DMS 273 (cell line): ENCODE data around the gene PDE1A.

Source experiments
- DNase-seq: peaks from one replicate; lab custom pipeline; 2025; ENCODE audit not compliant: unreplicated experiment; lab: John Stamatoyannopoulos, UW

The PDE1A gene

DNA sequence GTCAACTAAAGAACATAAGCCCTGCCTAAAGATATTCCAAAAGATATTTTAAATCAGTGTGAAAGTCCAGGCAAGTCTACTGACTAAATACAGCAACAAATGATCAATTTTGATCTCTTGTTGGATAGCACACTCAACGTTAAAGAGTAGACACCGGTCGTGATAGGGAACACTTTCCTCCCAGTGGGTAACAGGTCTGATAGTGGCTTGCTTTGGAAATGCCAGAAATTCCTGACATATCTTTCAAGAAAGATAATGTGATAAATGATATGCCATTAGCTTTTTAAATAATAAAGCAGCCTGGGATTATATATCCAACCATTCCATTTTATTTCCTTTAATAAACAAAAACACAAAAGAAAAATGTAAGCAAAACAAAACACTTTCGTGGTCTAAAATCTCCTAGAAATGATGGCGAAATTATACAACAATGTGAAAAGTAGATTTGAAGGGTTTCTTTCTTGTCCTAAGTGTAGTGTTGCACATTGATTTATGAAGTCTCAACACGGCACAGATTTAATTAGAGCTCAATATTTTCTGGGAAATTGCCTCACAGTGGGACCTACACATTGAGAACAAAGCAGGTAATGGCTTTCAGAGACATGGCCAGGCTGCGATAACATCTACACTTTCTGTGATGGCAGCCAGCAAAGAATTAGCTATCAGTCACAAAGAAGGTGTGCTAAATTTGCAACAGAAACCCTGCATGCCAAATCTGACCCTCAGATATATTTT, 282.6 kb downstream of the PDE1A start:
- DNase-seq, result no peak

DNA sequence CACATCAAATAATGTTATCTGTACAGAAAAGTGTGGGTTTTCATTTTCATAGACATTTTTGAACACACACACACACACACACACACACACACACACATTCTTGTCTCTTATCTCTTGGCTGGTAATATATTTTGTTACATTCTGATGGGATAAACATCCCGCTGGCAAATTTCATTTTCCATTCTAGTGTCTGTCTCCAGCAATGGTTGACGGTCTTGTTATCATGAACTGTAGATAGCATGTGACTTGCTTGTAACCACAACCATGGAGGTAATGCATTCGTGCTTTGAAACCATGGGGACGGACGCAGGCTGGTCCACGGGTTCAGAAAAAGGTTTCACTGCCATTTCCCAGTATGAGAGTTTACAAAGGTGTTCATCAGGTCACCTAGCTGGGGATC, 284.8 kb downstream of the PDE1A start:
- no peak for DNase-seq

DNA sequence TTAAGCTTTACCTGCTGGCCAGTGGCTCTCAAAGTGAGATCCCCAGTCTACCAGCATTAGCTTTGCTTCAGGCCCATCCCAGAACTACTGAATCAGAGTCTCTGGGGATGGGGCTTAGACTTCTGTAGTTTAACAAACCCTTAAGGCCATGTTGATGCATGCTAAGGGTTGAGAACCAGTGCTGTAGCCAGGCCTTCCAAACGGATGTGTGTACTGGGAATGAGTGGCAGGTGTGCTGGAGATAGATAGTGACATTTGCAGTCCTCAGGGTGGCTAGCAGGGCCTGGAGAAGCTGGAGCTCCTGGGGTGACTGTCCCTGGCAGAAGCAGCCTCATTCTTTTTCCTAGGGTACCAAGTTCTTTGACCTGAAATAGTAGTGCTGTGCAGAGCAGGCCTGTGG, 292.6 kb downstream of the PDE1A start:
- no peak for DNase-seq

DNA sequence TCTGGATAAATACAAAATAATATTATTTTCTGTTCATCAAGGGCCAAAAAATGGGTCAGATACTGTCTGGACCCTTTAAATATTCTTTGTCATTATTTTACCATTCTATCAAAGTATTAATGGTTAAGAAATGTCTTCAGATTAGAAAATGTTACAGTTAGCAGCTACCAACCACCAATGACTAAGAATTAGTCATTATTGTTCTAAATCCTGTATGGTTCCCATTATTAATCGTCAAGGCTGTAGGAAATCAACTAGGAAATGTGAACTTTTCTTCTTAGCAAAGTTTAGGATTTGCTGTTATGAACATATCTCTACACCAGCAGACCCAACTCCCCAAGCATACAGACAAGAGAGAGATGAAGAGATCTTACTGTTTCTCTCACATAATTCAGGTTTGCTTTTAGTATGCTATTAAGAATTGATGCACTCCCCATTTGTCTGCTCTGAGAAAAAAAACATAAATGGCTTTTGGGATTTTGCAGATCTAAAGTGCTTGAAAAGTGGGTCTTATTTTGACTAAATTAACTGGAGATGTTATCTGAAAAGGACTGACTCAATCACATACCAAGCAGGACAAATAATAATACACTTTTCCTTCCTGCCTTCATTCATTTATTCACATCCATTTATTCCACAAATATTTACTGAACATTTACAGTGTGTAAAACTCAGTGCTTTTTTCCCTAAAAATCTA, 293.5 kb downstream of the PDE1A start:
- DNase-seq, result no peak

DNA sequence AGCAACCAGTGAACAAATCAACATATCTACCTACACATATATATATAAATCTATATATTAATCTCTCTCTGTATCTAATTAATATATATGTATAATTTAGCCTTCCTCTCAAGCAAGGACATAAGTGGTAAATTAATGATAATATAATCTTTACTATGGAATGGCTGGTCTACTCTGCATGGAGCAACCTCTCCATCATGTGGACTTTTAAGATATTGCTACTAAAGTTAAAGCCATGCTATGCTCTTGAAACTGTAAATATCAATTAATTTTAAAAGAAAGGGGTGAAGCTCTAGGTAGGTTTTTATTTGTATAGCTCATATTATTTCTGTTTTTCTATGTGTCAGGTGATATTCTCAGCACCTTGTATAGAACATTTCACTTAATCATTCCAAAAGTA, 294.2 kb downstream of the PDE1A start:
- DNase-seq, result peak; percentile 8

DNA sequence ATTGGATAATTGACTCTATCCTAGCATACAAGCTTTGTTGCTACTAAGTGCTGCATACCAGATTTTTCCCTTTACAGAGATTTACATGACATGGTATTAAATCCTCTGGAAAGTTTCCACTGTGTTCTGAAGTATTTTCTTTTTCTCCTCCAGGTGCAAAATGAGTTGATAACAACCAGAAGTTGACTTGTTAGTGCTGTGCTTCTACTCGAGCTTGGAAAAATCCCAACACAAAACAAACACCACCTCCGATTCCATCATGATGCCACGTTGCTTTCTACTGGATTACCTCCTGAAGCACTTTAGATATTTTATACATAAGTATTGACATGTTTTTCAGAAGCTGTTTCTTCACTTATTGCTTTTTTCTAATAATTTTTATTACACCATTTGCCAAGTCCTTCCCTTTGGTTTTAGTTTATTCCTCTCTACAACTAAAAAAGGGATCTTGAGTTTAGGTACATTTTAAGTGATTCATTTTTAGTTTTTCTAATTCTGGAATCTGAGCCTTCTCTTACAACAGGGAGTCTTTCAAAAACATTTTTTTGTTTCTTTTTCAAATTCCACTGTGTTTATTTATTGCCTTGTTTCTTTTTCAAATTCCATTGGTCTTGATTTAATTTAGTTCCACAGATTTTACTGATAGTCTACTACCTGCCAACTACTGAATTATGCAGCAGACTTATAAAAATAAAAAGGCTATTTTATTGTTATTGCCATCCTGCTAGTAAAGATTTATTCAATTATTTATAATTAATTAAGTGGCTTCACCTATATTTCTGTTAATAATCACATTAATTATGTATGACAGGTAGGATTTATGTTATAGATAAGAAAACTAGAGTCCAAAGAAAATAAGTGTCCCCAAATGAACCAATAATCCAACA, 297.8 kb downstream of the PDE1A start:
- no peak for DNase-seq

DNA sequence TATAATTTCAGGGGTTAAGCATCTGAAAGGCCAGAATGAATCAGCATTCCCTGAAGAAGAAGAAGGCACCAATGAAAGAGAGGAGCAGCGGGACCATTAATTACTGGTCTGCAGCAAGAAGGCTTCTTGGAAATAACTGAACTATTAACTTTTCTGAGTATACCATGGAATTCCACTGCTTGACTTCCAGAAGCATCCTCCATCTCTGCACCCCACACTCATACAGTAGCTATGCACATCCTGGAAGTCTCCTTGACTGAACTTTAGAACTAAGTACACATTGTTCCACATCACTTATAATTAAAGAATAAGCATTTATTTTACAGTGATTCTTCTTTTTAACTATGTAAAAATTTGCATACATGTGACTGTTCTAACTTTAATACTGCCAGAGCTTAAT, 309.6 kb downstream of the PDE1A start:
- DNase-seq, result no peak

DNA sequence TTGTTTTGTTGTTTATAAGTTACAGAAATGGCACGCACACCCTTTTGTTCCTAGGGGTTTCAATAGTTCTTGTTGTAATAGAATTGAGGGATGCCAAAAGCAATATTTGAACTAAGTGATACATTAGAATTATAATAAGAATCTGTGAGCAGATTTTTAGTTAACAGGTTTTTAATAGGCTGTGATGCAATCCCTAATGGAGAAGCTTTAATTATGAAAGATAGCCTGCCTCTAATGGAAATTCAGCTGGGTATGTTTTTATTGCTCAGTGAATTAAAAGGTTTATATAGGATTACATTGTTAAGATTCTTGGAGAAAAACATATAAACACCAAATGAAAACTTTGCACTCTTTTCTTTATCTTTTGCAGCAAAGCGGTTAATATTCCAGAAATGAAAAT, 310.1 kb downstream of the PDE1A start:
- no peak for DNase-seq

DNA sequence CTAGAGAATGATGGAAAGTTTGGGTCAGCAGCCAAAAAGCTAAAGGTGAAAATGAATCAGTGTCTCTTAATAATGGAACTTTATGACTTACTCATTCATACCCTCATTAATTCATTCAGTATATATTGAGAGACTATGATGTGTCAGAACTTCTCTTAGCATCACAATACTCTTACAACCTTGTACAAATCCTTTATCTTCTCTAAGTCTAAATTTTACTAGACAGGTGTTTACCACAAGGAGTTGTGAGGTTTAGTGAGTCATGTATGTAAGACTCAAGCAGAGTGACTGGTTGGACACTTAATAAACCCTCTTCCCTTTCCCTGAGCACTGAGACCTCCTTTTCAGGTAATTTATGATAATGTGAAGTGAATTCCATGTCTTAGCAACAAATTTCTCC, 311.6 kb downstream of the PDE1A start:
- DNase-seq, result no peak

DNA sequence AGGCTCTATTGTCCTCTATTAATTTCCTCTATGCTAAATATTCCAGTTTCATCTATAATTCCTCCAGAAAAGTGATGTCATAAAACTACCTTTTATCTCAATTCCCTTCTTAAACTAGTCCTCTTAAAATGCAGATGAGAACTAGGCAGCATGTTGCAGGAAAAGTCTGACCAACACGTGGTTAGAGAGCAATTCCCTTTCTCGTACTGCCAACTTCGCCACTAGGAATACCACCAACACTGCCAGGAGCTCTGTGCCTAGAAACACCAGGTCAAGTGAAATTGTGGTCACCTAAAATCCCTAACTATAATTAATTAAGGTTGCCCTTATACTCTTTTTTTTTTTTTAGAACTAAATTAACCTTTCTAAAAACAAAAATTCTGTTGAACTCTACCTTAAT, 313.5 kb downstream of the PDE1A start:
- DNase-seq, result no peak

DNA sequence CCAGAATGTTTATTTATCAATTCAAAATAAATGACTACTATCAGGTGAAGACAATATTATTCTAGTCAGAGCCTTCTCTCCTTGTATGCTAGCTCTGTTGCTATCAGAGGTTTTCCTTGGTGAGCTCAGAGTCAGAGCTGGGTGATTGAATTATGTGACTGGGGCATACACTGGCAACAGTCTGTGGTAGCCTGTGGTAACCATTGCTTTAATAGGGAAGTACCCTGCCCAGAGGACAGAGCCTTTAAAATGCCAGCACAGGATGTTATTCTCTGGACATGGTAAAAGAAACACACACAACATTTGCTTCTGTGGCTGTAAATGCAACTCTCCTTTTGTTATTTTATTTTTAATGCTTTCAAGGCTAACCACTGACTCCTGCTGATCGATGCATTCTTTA, 316.5 kb downstream of the PDE1A start:
- no peak for DNase-seq

DNA sequence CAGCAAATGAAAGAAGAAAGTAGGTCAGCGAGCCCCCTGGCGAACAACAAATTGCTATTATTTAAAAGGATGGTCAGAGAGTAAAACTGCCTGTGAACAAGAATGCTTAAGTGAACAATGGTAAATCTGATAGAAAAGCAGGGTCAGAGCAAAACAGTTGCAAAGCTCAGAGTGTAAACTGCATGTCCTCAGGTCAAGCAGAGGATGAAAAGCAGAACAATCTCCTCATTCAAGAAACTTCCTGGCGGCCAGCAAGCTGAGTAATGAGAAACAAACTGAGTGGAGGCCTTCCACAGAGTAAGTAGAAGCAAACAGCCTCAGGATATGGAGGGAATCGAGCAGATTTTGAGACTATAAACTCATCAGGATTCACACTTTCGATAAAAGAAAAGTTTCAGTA, 323.3 kb downstream of the PDE1A start:
- no peak for DNase-seq

DNA sequence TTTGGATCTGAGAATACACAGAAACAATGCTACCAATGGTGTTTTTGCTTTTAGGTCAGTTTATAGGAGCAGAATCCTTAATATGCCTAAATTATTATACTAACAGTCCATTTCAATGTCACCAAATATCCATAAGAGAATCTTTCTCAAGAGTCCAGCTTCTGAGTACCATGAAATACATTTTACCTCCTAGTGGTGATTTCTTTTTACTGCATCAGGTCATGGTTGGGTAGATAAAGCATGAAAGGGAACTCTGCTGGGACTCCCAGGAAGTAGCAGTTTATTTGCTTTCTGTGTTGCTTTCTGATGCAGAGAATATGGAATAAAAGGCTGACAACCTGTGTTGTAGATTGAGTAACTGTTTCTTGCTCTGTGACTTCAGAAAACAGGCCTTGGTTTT, 325.6 kb downstream of the PDE1A start:
- peak; percentile 12 for DNase-seq

DNA sequence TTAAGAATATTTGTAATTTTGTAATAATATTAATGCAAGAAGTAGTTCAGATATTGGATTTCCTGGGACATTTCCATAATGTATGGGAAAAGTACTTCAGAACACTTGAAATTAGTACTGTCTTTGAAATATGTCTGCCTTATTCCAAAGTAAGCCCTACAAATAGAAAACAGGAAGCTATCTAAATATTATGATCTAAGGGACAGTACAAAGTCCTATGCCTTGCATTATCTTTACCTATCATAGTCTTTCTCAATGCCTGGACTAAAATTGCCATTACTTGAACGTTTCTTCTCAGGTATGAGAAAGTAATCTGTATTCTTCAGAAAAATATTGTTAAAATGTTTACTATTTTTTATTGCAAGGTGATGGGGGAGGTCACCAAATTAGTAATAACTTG, 328.2 kb downstream of the PDE1A start:
- DNase-seq, result no peak

DNA sequence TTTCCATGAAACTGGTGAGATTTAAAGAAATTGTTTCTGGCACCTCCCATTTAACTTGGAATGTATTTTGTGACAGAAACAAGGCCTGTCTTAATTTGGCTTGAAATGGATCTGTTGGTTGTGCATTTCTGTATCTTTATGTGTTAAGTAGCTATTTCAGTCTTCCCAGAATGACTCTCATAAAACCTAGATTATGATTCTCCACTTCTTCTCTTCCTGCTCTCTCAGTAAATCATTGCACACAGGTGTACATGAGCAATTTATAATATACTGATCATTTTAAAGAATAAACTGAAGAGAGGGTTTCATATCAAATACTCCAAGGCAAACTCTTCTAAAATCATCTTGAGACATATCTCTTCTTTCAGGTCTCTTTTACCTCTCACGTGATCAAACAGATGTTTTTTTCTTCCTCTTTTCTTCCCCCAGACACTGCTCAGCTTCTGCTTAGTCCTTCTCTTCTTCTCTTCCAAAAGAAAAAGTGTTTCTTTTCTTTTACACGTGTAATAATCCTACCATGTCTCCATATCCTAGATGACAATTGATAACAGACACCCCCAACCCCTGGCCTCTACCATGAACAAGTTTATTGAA, 329.2 kb downstream of the PDE1A start:
- DNase-seq, result no peak

DNA sequence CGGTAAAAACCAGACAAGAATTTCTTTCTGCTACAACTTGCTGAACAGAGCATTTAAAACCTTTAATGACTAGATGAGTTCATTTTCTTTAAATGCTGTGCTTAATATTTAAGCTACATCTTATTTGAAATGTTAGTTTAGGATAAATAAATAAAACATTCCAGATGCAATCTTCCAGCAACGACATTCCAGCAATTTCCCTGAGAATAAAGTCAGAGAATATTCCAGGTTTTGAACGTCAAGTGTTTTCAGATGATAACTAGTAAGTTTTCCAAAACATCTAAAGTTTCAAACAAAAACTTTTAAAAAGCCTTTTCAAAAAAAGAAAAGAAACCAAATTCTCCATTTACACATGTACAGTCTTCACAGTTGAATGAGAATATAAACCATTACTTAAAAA, 336.4 kb downstream of the PDE1A start:
- DNase-seq, result no peak
